HepG2 (cell line): ENCODE data around the gene KCTD18. TPM values are rescaled to one million over a fixed set of nuclear protein-coding genes. Genes with fewer than 3 reads are reported as not detected.
A peak's percentile ranks its signal among the peaks of the same experiment; 100 is the strongest.

Experiments used
- AGO2 ChIP-seq: fragments of 200-400 bp; formaldehyde crosslinking; optimal IDR thresholded peaks from 2 replicates; pipeline ENCODE3; 2017; ENCODE audit warnings: mild to moderate bottlenecking, low read depth, low read length, moderate library complexity
- GATAD1 ChIP-seq: IDR thresholded peaks from 2 replicates; pipeline ENCODE4 v1.6.1; 2016; ENCODE audit warnings: missing genetic modification reagents, missing compliant biosample characterization
- HDAC2 ChIP-seq: sonication (generic); formaldehyde crosslinking; IDR thresholded peaks from 2 replicates; pipeline ENCODE4 v1.4.0; 2020; ENCODE audit warnings: missing genetic modification reagents
- HES4 ChIP-seq: sonication (generic); formaldehyde crosslinking; IDR thresholded peaks from 2 replicates; pipeline ENCODE4 v1.9.0; 2021; ENCODE audit warnings: mild to moderate bottlenecking, missing genetic modification reagents, borderline replicate concordance
- HOXA5 ChIP-seq: sonication (generic); formaldehyde crosslinking; IDR thresholded peaks from 2 replicates; pipeline ENCODE4 v1.4.0; 2020; ENCODE audit warnings: missing genetic modification reagents
- MTA1 ChIP-seq: sonication (generic); formaldehyde crosslinking; IDR thresholded peaks from 2 replicates; pipeline ENCODE4 v1.4.0; 2020; ENCODE audit warnings: missing genetic modification reagents, mild to moderate bottlenecking, borderline replicate concordance
- PAXIP1 ChIP-seq: sonication (generic); formaldehyde crosslinking; conservative IDR thresholded peaks from 2 replicates; pipeline ENCODE4 v1.4.0; 2020; ENCODE audit warnings: mild to moderate bottlenecking, missing genetic modification reagents, moderate library complexity
- SNRNP70 ChIP-seq: fragments of 200-400 bp; formaldehyde crosslinking; IDR thresholded peaks from 2 replicates; pipeline ENCODE4 v1.6.1; 2017; ENCODE audit warnings: mild to moderate bottlenecking, low read depth, low read length, moderate library complexity
- TOE1 ChIP-seq: sonication (generic); formaldehyde crosslinking; IDR thresholded peaks from 2 replicates; pipeline ENCODE4 v1.4.0; 2020; ENCODE audit warnings: mild to moderate bottlenecking, missing genetic modification reagents
- ZBTB10 ChIP-seq: sonication (generic); formaldehyde crosslinking; IDR thresholded peaks from 2 replicates; pipeline ENCODE4 v1.4.0; 2020; ENCODE audit warnings: missing genetic modification reagents, borderline replicate concordance
- ZBTB39 ChIP-seq: sonication (generic); formaldehyde crosslinking; IDR thresholded peaks from 2 replicates; pipeline ENCODE4 v1.5.0; 2020; ENCODE audit warnings: missing genetic modification reagents
- ZBTB42 ChIP-seq: sonication (generic); formaldehyde crosslinking; IDR thresholded peaks from 2 replicates; pipeline ENCODE4 v1.5.0; 2020; ENCODE audit warnings: mild to moderate bottlenecking, missing genetic modification reagents
- ZNF646 ChIP-seq: sonication (generic); formaldehyde crosslinking; IDR thresholded peaks from 2 replicates; pipeline ENCODE4 v1.9.0; 2021; ENCODE audit warnings: mild to moderate bottlenecking, missing genetic modification reagents
- polyA plus RNA-seq, 8 experiments: library from polyadenylated mRNA; depleted of rRNA in 3 of 8; stranded (reverse) in 7 of 8; unstranded in 1 of 8; fragments of >200 nt; fragmentation: Illumina TruSeq in 4 of 8; extraction: Trizol in 4 of 8; gene quantifications; 2 replicates each; pipeline versions ENCODE4 v1.2.1 to v1.2.3, GENCODE V29; 2011 to 2016; ENCODE audit warnings: low read depth in 4 of 8, missing spikeins in 1 of 8, mixed read lengths in 1 of 8; ENCODE audit not compliant: insufficient read depth in 1 of 8
- total RNA-seq, 5 experiments: library from RNA; depleted of rRNA; stranded (reverse); fragments of >200 nt; fragmentation: Illumina TruSeq; extraction: Trizol; gene quantifications; 2 replicates each; pipeline ENCODE4 v1.2.3, GENCODE V29; 2016; ENCODE audit warnings: low read depth in 1 of 5

KCTD18 gene
- total and polyA plus RNA-seq, 2 of the 13 experiments (the other 11 are each of a cell fraction or from before 2014, with no cell fraction given) = 2.2 to 7.1 TPM

GRCh38 chr2:200509612-200510433, at the start of gene KCTD18 (continued):
- no peak for TF ChIP-seq ZNF646
- TF ChIP-seq SNRNP70 = no peak
- TF ChIP-seq HOXA5 = no peak
- peak; percentile 41; the same call in 1 of the 2 replicates for TF ChIP-seq PAXIP1
- TF ChIP-seq MTA1 (CRISPR knock-in tag) = peak; percentile 99
- peak; percentile 42; the same call in 1 of the 2 replicates for TF ChIP-seq ZBTB10 (CRISPR knock-in tag)
- TF ChIP-seq ZBTB39 (CRISPR knock-in tag) = peak; percentile 63
- peak; percentile 65 for TF ChIP-seq AGO2
- TF ChIP-seq ZBTB42 (CRISPR knock-in tag) = peak; percentile 82
- peak; percentile 97 for TF ChIP-seq HDAC2 (CRISPR knock-in tag)
- no peak for TF ChIP-seq TOE1
- TF ChIP-seq GATAD1 = peak; percentile 81
- peak; percentile 37; the same call in 1 of the 2 replicates for TF ChIP-seq HES4 (CRISPR knock-in tag)
